ENCODE data around the gene GRM1.

Gene GRM1

GRCh38 chr6:146419576-146419975, 390.7 kb downstream of the GRM1 start:
- Histone ChIP-seq H3K36me3 (ENCODE audit: insufficient read depth, insufficient read length, low read length) (no peaks in the 10 kb centered on the region), H3K9ac (ENCODE audit: insufficient read length, low read depth) (no peak overlapping the region), H3K4me1 (ENCODE audit: insufficient read depth, insufficient read length) (no peaks in the 10 kb centered on the region), H3K4me3 (ENCODE audit: insufficient read length, low read depth) (no peak overlapping the region), H3K9me3 (ENCODE audit: insufficient read depth, low read length) (no peaks in the 10 kb centered on the region), H3K27me3 (ENCODE audit: insufficient read depth, insufficient read length) (no peaks in the 10 kb centered on the region)
- TF ChIP-seq SUZ12 (IDR thresholded peaks at IDR 0.05; ENCODE audit: extremely low read depth, insufficient read depth, insufficient read length), result no peak
- DNase-seq (ENCODE audit: low read depth, low spot score), result no peak

- Histone ChIP-seq H3K9ac (ENCODE audit: insufficient read length, low read depth) (no peak overlapping the region), H3K4me1 (ENCODE audit: insufficient read depth, insufficient read length) (no peaks in the 10 kb centered on the region), H3K36me3 (ENCODE audit: insufficient read depth, insufficient read length, low read length) (no peaks in the 10 kb centered on the region), H3K9me3 (ENCODE audit: insufficient read depth, low read length) (no peaks in the 10 kb centered on the region), H3K27me3 (ENCODE audit: insufficient read depth, insufficient read length) (no peaks in the 10 kb centered on the region), H3K4me3 (ENCODE audit: insufficient read length, low read depth) (no peak overlapping the region)
- DNase-seq (ENCODE audit: low read depth, low spot score), result no peak
- no peak for TF ChIP-seq SUZ12 (IDR thresholded peaks at IDR 0.05; ENCODE audit: extremely low read depth, insufficient read depth, insufficient read length)
- TF ChIP-seq ZNF274 (IDR thresholded peaks at IDR 0.05; ENCODE audit: low read depth, low read length), result no peak
- TF ChIP-seq YY1 (IDR thresholded peaks at IDR 0.05; ENCODE audit: insufficient read depth, insufficient read length), result no peak
These were observed 391.4 kb downstream of the GRM1 start for GRCh38 chr6:146420255-146420654.

GRCh38 chr6:146422789-146423375, 394.0 kb downstream of the GRM1 start:
- Histone ChIP-seq H3K27me3 (ENCODE audit: insufficient read depth, insufficient read length) (no peaks in the 10 kb centered on the region), H3K4me1 (ENCODE audit: insufficient read depth, insufficient read length) (no peaks in the 10 kb centered on the region), H3K9ac (ENCODE audit: insufficient read length, low read depth) (no peak overlapping the region), H3K9me3 (ENCODE audit: insufficient read depth, low read length) (no peaks in the 10 kb centered on the region), H3K36me3 (ENCODE audit: insufficient read depth, insufficient read length, low read length) (no peaks in the 10 kb centered on the region), H3K4me3 (ENCODE audit: insufficient read length, low read depth) (no peak overlapping the region)
- no peak for TF ChIP-seq ZNF274 (IDR thresholded peaks at IDR 0.05; ENCODE audit: low read depth, low read length)
- TF ChIP-seq SUZ12 (IDR thresholded peaks at IDR 0.05; ENCODE audit: extremely low read depth, insufficient read depth, insufficient read length), result no peak
- no peak for TF ChIP-seq YY1 (IDR thresholded peaks at IDR 0.05; ENCODE audit: insufficient read depth, insufficient read length)
- no peak for DNase-seq (ENCODE audit: low read depth, low spot score)

DNA sequence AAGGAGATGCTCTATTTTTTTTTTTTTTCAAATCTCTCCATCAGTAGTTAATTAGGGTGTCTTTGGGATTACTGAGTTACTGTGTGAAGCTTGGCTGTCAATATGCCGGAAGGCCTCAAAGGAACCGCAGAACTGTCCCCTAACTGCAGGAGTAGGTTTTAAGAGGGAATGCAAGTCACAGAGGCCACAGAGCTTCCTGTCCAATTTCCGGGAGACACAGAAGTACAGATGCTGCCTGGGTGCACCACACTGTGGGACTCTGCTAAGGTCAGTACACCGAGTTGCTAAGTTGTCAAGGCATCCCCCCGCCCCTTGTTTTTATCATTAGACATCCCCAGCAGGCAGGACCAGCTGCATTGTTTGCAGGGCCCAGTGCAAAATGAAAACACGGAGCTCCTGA, 394.6 kb downstream of the GRM1 start:
- no peak overlapping the region for H3K9ac ChIP-seq (ENCODE audit: insufficient read length, low read depth)
- no peak for TF ChIP-seq YY1 (IDR thresholded peaks at IDR 0.05; ENCODE audit: insufficient read depth, insufficient read length)
- TF ChIP-seq ZNF274 (IDR thresholded peaks at IDR 0.05; ENCODE audit: low read depth, low read length), result no peak
- no peak for TF ChIP-seq SUZ12 (IDR thresholded peaks at IDR 0.05; ENCODE audit: extremely low read depth, insufficient read depth, insufficient read length)
- DNase-seq (ENCODE audit: low read depth, low spot score), result no peak
- no peaks in the 10 kb centered on the region for H3K36me3 ChIP-seq (ENCODE audit: insufficient read depth, insufficient read length, low read length)
- no peaks in the 10 kb centered on the region for H3K9me3 ChIP-seq (ENCODE audit: insufficient read depth, low read length)
- H3K4me3 ChIP-seq (ENCODE audit: insufficient read length, low read depth), result no peak overlapping the region
- H3K4me1 ChIP-seq (ENCODE audit: insufficient read depth, insufficient read length), result no peaks in the 10 kb centered on the region
- H3K27me3 ChIP-seq (ENCODE audit: insufficient read depth, insufficient read length), result no peaks in the 10 kb centered on the region

- Histone ChIP-seq H3K36me3 (ENCODE audit: insufficient read depth, insufficient read length, low read length) (no peaks in the 10 kb centered on the region), H3K9ac (ENCODE audit: insufficient read length, low read depth) (no peak overlapping the region), H3K4me3 (ENCODE audit: insufficient read length, low read depth) (no peak overlapping the region), H3K9me3 (ENCODE audit: insufficient read depth, low read length) (no peaks in the 10 kb centered on the region), H3K27me3 (ENCODE audit: insufficient read depth, insufficient read length) (no peaks in the 10 kb centered on the region), H3K4me1 (ENCODE audit: insufficient read depth, insufficient read length) (no peaks in the 10 kb centered on the region)
- DNase-seq (ENCODE audit: low read depth, low spot score), result no peak
- TF ChIP-seq ZNF274 (IDR thresholded peaks at IDR 0.05; ENCODE audit: low read depth, low read length), result no peak
- TF ChIP-seq YY1 (IDR thresholded peaks at IDR 0.05; ENCODE audit: insufficient read depth, insufficient read length), result no peak
- no peak for TF ChIP-seq SUZ12 (IDR thresholded peaks at IDR 0.05; ENCODE audit: extremely low read depth, insufficient read depth, insufficient read length)
These were observed 397.7 kb downstream of the GRM1 start for GRCh38 chr6:146426516-146426915.

DNA sequence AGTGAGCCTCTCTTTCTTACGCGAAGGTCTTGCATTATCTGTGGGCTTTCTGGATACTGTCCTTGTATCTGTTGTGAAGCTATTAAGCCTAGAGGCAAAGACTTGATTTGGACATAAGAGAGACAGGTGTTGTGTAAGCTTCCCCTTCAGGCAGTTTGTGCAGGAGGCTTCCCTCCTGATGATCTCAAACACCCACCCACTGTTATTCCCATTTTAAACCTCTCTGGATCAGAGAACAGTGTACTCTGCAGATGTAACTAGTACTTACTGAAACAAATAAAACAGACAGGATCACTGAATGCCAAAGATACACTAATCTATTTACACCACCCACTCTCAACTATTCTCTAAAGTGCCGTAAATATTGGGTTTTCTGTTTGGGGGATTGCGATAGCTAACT, 401.0 kb downstream of the GRM1 start:
- no peak for DNase-seq (ENCODE audit: low read depth, low spot score)
- no peak overlapping the region for H3K9ac ChIP-seq (ENCODE audit: insufficient read length, low read depth)
- no peak for TF ChIP-seq ZNF274 (IDR thresholded peaks at IDR 0.05; ENCODE audit: low read depth, low read length)
- TF ChIP-seq SUZ12 (IDR thresholded peaks at IDR 0.05; ENCODE audit: extremely low read depth, insufficient read depth, insufficient read length), result no peak
- no peak for TF ChIP-seq YY1 (IDR thresholded peaks at IDR 0.05; ENCODE audit: insufficient read depth, insufficient read length)
- H3K9me3 ChIP-seq (ENCODE audit: insufficient read depth, low read length), result no peaks in the 10 kb centered on the region
- no peaks in the 10 kb centered on the region for H3K4me1 ChIP-seq (ENCODE audit: insufficient read depth, insufficient read length)
- H3K4me3 ChIP-seq (ENCODE audit: insufficient read length, low read depth), result no peak overlapping the region
- no peaks in the 10 kb centered on the region for H3K36me3 ChIP-seq (ENCODE audit: insufficient read depth, insufficient read length, low read length)
- no peaks in the 10 kb centered on the region for H3K27me3 ChIP-seq (ENCODE audit: insufficient read depth, insufficient read length)

DNA sequence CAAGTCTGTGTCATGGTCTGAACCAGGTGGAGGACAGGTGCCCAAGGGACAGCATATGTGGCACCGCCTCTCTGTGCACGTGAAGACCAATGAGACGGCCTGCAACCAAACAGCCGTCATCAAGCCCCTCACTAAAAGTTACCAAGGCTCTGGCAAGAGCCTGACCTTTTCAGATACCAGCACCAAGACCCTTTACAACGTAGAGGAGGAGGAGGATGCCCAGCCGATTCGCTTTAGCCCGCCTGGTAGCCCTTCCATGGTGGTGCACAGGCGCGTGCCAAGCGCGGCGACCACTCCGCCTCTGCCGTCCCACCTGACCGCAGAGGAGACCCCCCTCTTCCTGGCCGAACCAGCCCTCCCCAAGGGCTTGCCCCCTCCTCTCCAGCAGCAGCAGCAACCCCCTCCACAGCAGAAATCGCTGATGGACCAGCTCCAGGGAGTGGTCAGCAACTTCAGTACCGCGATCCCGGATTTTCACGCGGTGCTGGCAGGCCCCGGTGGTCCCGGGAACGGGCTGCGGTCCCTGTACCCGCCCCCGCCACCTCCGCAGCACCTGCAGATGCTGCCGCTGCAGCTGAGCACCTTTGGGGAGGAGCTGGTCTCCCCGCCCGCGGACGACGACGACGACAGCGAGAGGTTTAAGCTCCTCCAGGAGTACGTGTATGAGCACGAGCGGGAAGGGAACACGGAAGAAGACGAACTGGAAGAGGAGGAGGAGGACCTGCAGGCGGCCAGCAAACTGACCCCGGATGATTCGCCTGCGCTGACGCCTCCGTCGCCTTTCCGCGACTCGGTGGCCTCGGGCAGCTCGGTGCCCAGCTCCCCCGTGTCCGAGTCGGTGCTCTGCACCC, 405.2 kb downstream of the GRM1 start:
- Histone ChIP-seq H3K4me1 (ENCODE audit: insufficient read depth, insufficient read length) (no peaks in the 10 kb centered on the region), H3K9ac (ENCODE audit: insufficient read length, low read depth) (no peak overlapping the region), H3K9me3 (ENCODE audit: insufficient read depth, low read length) (no peaks in the 10 kb centered on the region), H3K36me3 (ENCODE audit: insufficient read depth, insufficient read length, low read length) (no peaks in the 10 kb centered on the region), H3K4me3 (ENCODE audit: insufficient read length, low read depth) (no peak overlapping the region), H3K27me3 (ENCODE audit: insufficient read depth, insufficient read length) (no peaks in the 10 kb centered on the region)
- TF ChIP-seq YY1 (IDR thresholded peaks at IDR 0.05; ENCODE audit: insufficient read depth, insufficient read length) (no peak), SUZ12 (IDR thresholded peaks at IDR 0.05; ENCODE audit: extremely low read depth, insufficient read depth, insufficient read length) (no peak), ZNF274 (IDR thresholded peaks at IDR 0.05; ENCODE audit: low read depth, low read length) (no peak)
- no peak for DNase-seq (ENCODE audit: low read depth, low spot score)
